ENCODE measurements around the gene RBM47. TPM values are rescaled to one million over a fixed set of nuclear protein-coding genes. Genes with fewer than 3 reads are reported as not detected.
"Not testable (repeated sequence)": the region's sequence is repeated elsewhere in the genome, so short reads cannot be mapped to it uniquely, and the experiment has no call there.

Gene RBM47
- total RNA-seq, 1 donor: 0.72 TPM

DNA sequence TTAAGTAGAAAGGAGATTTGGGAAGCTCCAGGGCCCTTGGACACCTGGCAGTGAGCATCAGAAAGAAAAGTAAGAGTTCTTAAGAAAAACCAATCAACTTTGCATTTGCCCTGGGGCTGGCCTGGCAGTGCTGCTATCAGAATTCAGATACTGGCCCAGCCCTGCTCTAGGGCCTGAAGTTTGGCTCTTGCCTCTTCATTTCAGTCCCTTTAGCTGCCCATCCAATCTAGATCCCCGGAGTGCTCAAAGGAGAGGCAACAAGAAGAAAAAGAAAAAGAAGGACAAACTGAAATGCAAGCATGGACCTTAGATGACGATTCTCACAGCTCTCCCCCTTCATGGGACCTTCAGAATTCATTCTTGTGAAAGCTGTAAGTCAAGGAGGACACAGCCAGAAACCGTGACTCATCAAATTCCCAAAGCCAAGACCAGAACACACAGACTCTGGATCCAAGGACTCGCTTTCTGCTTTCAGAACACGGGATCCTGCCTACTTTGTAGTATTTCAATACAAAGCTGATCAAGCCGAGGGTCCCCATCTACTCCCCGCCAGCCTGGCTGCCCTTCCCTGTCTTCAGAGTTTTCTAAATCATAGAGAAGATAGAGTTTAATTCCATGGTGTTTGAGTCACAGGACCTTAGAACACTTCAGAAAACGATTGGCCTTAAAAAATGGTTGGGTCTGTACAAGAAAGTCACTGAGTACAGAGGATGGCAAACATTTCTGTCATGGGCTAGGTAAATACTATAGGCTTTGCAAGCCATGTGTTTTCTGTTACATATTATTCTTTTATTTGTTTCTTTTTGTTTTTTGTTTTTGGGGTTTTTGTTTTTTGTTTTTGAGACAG is 103.7 kb downstream of the RBM47 start:
- TF ChIP-seq, protein P1, sequence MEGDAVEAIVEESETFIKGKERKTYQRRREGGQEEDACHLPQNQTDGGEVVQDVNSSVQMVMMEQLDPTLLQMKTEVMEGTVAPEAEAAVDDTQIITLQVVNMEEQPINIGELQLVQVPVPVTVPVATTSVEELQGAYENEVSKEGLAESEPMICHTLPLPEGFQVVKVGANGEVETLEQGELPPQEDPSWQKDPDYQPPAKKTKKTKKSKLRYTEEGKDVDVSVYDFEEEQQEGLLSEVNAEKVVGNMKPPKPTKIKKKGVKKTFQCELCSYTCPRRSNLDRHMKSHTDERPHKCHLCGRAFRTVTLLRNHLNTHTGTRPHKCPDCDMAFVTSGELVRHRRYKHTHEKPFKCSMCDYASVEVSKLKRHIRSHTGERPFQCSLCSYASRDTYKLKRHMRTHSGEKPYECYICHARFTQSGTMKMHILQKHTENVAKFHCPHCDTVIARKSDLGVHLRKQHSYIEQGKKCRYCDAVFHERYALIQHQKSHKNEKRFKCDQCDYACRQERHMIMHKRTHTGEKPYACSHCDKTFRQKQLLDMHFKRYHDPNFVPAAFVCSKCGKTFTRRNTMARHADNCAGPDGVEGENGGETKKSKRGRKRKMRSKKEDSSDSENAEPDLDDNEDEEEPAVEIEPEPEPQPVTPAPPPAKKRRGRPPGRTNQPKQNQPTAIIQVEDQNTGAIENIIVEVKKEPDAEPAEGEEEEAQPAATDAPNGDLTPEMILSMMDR (IDR thresholded peaks at IDR 0.05; ENCODE audit: insufficient read depth, low read length): no peak
- peak; percentile 91 for DNase-seq (ENCODE audit: low read depth)
- H3K4me3 ChIP-seq (ENCODE audit: low read depth, low read length): no peak overlapping the region

DNA sequence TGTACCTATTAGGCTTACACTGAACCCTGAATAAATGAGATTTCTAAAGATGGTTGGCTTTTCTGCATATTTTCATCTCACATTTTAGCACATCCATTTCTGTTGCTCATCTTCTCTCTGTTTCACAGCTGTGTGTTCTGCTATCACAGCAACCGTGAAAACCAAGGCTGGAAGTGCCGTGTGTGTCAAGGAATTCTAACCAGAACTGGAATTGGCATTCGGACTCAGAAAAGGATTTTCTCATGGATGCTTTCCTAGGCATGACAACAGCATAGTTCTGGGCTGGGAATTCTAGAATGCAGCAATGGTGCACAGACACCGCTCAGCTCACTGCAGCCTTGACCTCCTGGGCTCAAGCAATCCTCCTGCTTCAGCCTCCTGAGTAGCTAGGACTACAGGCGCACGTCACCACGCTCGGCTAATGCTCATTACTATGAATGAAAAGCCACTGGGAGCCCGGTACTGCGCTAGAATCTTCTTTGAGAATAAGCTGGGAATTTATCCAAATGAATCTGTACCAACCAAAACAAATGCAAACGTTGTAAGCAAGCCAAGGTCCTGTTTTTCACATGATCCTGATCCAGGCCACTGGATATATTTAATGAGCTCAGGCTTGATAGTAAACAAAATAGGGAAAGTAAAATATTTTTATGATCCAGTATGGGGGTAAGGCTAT is 105.2 kb downstream of the RBM47 start:
- DNase-seq (ENCODE audit: low read depth): peak; percentile 36
- no peak overlapping the region for H3K4me3 ChIP-seq (ENCODE audit: low read depth, low read length)
- TF ChIP-seq, protein P1 (IDR thresholded peaks at IDR 0.05; ENCODE audit: insufficient read depth, low read length): no peak

DNA sequence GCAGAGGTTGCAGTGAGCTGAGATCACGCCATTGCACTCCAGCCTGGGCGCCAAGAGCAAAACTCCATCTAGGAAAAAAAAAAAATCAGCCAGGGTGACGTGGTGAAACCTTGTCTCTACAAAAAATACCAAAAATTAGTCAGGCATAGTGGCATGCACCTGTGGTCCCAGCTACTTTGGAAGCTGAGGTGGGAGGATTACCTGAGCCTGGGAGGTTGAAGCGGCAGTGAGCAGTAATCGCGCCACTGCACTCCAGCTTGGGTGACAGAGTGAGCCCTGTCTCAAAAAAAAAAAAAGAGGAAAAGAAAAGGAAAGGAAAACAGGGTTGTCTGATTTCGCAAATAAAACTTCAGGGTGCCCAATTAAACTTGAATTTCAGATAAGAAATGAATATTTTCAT is 106.1 kb downstream of the RBM47 start:
- no peak overlapping the region for H3K4me3 ChIP-seq (ENCODE audit: low read depth, low read length)
- TF ChIP-seq, protein P1 (IDR thresholded peaks at IDR 0.05; ENCODE audit: insufficient read depth, low read length): no peak
- no peak for DNase-seq (ENCODE audit: low read depth)

DNA sequence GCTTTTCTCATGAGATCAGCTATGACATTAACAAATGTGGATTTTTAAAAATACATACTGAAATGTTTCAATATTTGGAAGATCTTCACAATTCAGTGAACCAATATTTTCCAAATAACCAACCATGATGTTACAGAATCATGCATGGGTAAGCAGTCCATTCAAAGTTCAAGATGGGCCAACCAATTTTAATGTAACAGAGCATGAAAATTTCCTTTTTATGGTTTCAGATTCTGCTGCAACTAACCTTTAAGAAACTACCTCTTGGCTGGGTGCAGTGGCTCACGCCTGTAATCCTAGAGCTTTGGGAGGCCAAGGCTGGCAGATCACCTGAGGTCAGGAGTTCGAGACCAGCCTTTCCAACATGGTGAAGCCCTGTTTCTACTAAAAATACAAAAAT is 107.7 kb downstream of the RBM47 start:
- no peak for DNase-seq (ENCODE audit: low read depth)
- TF ChIP-seq, protein P1 (IDR thresholded peaks at IDR 0.05; ENCODE audit: insufficient read depth, low read length): no peak
- H3K4me3 ChIP-seq (ENCODE audit: low read depth, low read length): no peak overlapping the region

DNA sequence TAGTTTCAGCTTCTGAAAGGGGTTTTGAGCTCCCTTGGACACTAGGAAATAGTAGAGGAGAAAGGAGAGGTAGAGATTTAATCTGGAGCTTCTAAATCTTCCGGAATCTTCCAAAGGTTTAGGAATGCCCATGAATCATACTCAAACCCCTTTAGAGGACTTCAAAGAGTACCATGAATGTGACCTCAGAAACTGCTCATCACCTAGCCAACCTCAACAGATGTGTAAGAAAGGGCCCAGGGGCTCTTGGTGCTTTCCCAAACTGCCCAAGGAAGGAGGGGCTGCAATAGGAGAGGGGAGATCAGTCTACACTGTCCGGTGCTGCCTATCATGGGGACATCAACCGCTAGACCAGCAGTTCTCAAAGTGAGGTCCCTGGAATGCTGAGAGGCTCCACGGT is 109.1 kb downstream of the RBM47 start:
- TF ChIP-seq, protein P1 (IDR thresholded peaks at IDR 0.05; ENCODE audit: insufficient read depth, low read length): no peak
- no peak overlapping the region for H3K4me3 ChIP-seq (ENCODE audit: low read depth, low read length)
- no peak for DNase-seq (ENCODE audit: low read depth)

DNA sequence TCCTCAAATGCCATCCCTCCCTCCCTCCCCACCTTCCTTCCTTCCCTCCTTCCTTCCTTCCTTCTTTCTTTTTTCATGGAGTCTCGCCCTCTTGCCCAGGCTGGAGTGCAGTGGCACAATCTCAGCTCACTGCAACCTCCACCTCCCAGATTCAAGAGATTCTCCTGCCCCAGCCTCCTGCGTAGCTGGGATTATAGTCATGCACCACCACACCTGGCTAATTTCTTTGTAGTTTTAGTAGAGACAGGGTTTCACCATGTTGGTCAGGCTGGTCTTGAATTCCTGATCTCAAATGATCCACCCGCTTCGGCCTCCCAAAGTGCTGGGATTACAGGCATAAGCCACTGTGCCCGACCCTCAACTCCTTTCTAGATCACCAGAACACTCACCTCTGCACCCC is 112.6 kb downstream of the RBM47 start:
- not testable (repeated sequence) for H3K4me3 ChIP-seq (ENCODE audit: low read depth, low read length); DNase-seq (ENCODE audit: low read depth)

DNA sequence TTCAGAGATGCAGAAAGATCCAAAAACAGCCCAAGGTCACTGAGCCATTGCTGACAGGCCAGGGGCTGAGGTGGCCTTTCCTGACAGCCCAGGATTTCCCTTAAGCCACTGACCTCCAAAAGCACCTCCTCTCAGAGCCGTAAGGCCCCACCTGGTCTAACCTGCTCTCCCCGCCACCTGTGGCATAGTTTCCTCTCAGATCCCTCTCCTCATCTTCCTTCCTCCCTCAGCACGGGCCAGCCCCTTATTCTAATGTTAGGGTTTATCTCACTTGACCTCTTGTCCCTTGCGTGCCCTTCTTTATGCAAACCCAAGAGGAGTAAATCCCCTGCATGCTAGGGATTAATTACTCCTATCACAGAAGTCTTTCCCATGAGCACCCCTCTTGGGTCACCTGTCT is 113.0 kb downstream of the RBM47 start:
- TF ChIP-seq, protein P1 (IDR thresholded peaks at IDR 0.05; ENCODE audit: insufficient read depth, low read length): no peak
- DNase-seq (ENCODE audit: low read depth): no peak
- H3K4me3 ChIP-seq (ENCODE audit: low read depth, low read length): no peak overlapping the region

Data from fibroblast of the aortic adventitia (primary cell).